Glutamatergic neuron (in vitro differentiated cells): ENCODE measurements around the gene C14orf180. TPM values are rescaled to one million over a fixed set of nuclear protein-coding genes. Genes with fewer than 3 reads are reported as not detected.

Experiments used
- DNase-seq: peaks from one replicate; pipeline ENCODE4 v3.0.0; 2022
- H3K27ac Mint-ChIP-seq: one replicate; pipeline ENCODE4 v1.8.0; 2020; ENCODE audit warnings: mild to moderate bottlenecking, mixed read lengths, inconsistent platforms; ENCODE audit not compliant: unreplicated experiment
- H3K27me3 Mint-ChIP-seq: one replicate; pipeline ENCODE4 v1.8.0; 2020; ENCODE audit warnings: mild to moderate bottlenecking, moderate library complexity, mixed read lengths, inconsistent platforms; ENCODE audit not compliant: unreplicated experiment
- H3K36me3 Mint-ChIP-seq: one replicate; pipeline ENCODE4 v1.8.0; 2020; ENCODE audit warnings: mild to moderate bottlenecking, mixed read lengths, inconsistent platforms; ENCODE audit not compliant: unreplicated experiment
- H3K4me1 Mint-ChIP-seq: one replicate; pipeline ENCODE4 v1.8.0; 2020; ENCODE audit warnings: mild to moderate bottlenecking, low read depth, mixed read lengths, inconsistent platforms; ENCODE audit not compliant: unreplicated experiment
- H3K4me3 Mint-ChIP-seq: one replicate; pipeline ENCODE4 v1.8.0; 2020; ENCODE audit warnings: mild to moderate bottlenecking, mixed read lengths, inconsistent platforms; ENCODE audit not compliant: unreplicated experiment
- H3K9me3 Mint-ChIP-seq: one replicate; pipeline ENCODE4 v1.8.0; 2020; ENCODE audit warnings: mild to moderate bottlenecking, moderate library complexity, mixed read lengths, inconsistent platforms; ENCODE audit not compliant: unreplicated experiment
- CTCF ChIP-seq: fragments of 200-600 bp; sonication (generic); IDR thresholded peaks from one replicate; pipeline ENCODE4 v1.5.0; 2021; ENCODE audit not compliant: partially characterized antibody, unreplicated experiment
- total RNA-seq: library from RNA; stranded (reverse); fragmentation: NEBNext Ultra II Directional; extraction: Animal tissue kit (Norgen Biotek cat#: 25700); gene quantifications from one replicate; pipeline ENCODE4 v1.2.1, GENCODE V29; 2021; ENCODE audit not compliant: unreplicated experiment

C14orf180 gene
- total RNA-seq, 1 donor from 2014 or later, result not detected

- H3K27ac Mint-ChIP-seq, result no peak overlapping the region
- TF ChIP-seq CTCF, result no peak
- H3K36me3 Mint-ChIP-seq, result peaks cover under 1% of the 10 kb centered on the region
- peaks cover 3% of the 10 kb centered on the region for H3K9me3 Mint-ChIP-seq
- no peak overlapping the region for H3K4me3 Mint-ChIP-seq
- no peaks in the 10 kb centered on the region for H3K4me1 Mint-ChIP-seq
- DNase-seq, result no peak
- H3K27me3 Mint-ChIP-seq, result peaks cover 19% of the 10 kb centered on the region
Measured at GRCh38 chr14:104595116-104595675, 15.6 kb downstream of the C14orf180 start.

GRCh38 chr14:104595911-104596450, 16.4 kb downstream of the C14orf180 start:
- H3K27me3 Mint-ChIP-seq, result peaks cover 20% of the 10 kb centered on the region
- H3K4me3 Mint-ChIP-seq, result no peak overlapping the region
- no peak overlapping the region for H3K27ac Mint-ChIP-seq
- TF ChIP-seq CTCF, result no peak
- H3K9me3 Mint-ChIP-seq, result peaks cover 5% of the 10 kb centered on the region
- peaks cover 5% of the 10 kb centered on the region for H3K36me3 Mint-ChIP-seq
- DNase-seq, result peak; percentile 12
- H3K4me1 Mint-ChIP-seq, result no peaks in the 10 kb centered on the region

GRCh38 chr14:104596451-104596918, 16.9 kb downstream of the C14orf180 start:
- no peak for TF ChIP-seq CTCF
- Mint-ChIP-seq H3K4me1 (no peaks in the 10 kb centered on the region), H3K36me3 (peaks cover 5% of the 10 kb centered on the region), H3K4me3 (no peak overlapping the region), H3K27me3 (peaks cover 21% of the 10 kb centered on the region), H3K27ac (no peak overlapping the region), H3K9me3 (peaks cover 7% of the 10 kb centered on the region)
- DNase-seq, result peak; percentile 12

GRCh38 chr14:104596927-104597351, 17.4 kb downstream of the C14orf180 start:
- DNase-seq, result peak; percentile 8
- Mint-ChIP-seq H3K27ac (no peak overlapping the region), H3K4me1 (no peaks in the 10 kb centered on the region), H3K27me3 (peaks cover 21% of the 10 kb centered on the region), H3K36me3 (peaks cover 5% of the 10 kb centered on the region), H3K4me3 (no peak overlapping the region), H3K9me3 (peaks cover 7% of the 10 kb centered on the region)
- no peak for TF ChIP-seq CTCF

- Mint-ChIP-seq H3K36me3 (peaks cover 5% of the 10 kb centered on the region), H3K4me3 (no peak overlapping the region), H3K27ac (no peak overlapping the region), H3K4me1 (peaks cover 3% of the 10 kb centered on the region), H3K27me3 (peaks cover 19% of the 10 kb centered on the region), H3K9me3 (peaks cover 5% of the 10 kb centered on the region)
- DNase-seq, result no peak
- no peak for TF ChIP-seq CTCF
Measured at GRCh38 chr14:104597576-104597975, 18.0 kb downstream of the C14orf180 start.
